NCI-H146 treated with DMSO at 0.1 percent for 48 hours (cell line): ENCODE results near the gene OSBP2.

Experiments used
- DNase-seq: peaks from one replicate; lab custom pipeline; 2025; ENCODE audit not compliant: unreplicated experiment; lab: John Stamatoyannopoulos, UW

Gene OSBP2

DNA sequence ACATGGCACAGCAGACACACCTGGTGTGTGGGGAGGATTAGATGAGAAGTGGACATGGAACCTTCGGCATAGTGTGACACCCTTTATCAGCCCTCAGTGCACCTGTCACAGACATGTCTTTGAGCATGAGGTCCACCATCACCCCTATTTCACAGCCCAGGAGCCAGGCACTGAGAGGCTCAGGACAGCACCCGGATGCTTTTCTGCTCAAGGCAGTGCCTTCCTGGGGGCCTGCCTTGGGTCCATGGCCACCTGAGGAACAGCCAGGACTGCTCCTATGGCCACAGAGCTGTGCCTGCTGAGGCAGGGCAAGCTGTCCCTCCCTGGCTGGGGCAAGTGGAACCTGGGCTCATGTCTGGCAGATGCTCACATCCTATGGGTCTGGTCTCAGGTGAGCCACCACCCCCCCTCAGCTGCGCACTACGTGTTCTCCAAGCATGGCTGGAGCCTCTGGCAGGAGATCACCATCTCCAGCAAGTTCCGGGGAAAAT lies 198.1 kb downstream of the OSBP2 start:
- DNase-seq: no peak

DNA sequence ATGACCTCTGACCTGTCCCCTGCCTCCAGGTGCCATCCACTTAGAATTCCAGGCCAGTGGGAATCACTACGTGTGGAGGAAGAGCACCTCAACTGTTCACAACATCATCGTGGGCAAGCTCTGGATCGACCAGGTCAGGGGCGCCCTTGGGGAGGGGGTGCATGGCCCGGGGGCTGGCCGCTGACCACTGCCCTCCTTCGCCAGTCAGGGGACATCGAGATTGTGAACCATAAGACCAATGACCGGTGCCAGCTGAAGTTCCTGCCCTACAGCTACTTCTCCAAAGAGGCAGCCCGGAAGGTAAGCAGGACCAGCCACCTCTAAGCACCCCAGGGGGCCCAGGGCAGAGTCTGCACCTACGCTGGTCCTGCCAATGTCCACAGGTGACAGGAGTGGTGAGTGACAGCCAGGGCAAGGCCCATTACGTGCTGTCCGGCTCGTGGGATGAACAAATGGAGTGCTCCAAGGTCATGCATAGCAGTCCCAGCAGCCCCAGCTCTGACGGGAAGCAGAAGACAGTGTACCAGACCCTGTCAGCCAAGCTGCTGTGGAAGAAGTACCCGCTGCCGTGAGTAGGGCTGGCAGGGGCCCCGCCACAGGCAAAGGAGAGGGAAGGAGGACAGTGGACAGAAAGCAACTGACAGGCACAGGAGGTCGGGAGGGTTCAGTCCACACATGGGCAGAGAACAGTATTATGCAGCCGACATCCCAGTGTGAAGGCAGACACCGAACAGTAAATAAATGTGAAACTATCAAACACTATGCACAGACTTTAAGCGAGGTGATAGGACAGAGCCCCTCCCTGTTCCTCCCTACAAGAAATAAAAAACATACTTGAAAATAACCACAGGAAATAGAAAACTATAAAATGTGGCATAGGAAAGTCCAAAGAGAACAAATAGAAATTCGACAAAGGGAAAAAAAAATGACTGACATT lies 199.0 kb downstream of the OSBP2 start:
- no peak for DNase-seq

DNA sequence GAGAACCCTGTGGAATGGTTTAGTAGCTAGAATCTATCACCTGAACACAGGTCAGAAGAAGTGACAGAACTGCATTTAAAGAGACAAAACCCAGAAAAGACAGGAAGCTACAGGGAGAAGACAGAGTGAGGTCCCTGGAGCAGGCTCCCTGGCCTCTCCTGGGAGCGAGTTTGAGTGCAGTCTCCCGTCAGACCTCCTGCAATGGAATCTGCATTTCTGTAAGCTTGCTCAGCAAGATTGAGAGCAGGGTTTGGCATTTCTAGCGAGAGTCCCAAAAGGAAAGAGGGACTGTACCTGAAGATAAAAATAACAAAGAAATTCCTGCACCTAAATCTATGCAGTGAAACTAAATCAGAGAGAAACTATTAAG lies 199.7 kb downstream of the OSBP2 start:
- DNase-seq: no peak

DNA sequence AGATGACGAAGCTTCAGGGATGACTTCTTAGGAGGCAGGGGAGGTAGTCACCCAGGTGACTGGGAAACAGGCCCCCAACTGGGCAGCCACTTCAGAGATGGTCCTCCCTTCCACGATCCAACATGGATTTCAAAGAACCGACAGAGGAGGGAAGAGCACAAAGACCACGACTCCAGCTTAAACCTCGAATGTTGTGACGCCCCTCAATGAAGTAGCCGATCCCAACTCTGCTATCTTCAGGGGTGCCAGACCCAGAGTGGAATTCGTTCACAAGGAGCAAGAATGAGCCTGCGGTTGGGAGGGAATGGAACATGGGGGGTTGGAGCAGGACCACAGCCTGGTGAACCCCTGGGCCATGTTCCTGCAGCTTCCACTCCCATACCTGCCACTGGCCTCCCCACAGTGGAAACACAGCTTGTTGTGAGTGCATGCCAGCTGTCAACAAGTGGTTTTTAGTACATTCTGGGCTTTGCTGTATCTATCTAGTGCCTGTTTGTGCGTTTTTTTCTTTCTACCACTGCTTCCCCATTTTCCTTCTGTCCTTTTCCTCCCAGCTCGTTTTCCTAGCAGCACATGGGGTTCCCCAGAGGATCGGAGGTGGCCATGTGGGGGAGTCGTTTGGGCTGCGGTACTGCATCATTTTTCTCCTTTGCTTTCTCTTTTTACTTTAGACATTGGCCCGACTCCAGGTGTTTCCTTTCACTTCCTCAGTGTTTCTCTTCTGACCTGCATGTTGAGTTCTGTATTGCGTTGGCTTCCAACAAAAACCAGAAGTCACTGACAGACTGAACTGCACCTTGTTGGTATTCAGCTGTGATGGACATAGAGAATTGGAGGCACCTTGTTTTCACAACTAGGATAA lies 208.1 kb downstream of the OSBP2 start:
- no peak for DNase-seq

DNA sequence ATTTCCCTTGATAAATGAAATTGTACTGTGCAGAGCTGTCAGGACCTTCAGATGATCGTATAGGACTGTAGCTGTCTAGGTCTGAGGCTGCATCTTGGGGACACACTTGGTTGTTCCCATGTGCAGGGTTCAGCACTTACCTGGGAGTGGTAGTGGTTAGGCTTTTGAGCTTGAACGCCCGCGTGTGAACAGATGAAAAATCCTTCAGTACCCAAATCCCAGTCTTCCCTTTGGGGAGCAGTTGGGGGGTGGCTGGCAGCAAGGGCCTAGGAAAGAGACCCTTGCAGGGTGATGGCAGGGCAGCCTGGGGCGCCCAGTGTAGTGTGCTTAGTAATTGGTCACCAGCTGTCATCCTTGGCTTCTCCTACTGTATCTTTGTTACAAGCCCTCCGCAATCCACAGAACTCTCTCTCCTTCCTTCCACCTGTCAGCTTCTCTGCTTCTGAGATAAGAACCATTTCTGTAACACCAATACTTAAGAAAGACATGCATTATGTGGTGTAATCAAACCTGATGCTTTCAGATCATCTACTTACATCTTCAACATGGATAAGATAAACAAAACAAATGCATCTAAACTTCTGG lies 209.3 kb downstream of the OSBP2 start:
- no peak for DNase-seq

DNA sequence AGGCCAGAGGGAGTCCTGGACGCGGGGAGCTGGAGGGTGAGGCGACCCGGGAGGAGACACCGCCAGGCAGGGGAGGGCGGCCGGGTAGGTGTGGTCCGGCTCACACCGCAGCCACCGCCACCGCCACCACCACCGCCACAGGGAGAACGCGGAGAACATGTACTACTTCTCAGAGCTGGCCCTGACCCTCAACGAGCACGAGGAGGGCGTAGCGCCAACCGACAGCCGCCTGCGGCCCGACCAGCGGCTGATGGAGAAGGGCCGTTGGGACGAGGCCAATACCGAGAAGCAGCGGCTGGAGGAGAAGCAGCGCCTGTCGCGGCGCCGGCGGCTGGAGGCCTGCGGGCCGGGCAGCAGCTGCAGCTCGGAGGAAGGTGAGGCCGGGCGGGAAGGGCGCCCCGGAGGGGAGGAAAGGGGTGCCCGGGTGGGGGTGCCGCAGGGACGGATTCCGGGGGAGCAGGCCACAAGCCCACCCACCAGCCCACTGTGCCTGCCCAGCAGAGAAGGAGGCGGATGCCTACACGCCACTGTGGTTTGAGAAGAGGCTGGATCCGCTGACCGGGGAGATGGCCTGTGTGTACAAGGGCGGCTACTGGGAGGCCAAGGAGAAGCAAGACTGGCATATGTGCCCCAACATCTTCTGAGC lies 211.1 kb downstream of the OSBP2 start:
- no peak for DNase-seq

DNA sequence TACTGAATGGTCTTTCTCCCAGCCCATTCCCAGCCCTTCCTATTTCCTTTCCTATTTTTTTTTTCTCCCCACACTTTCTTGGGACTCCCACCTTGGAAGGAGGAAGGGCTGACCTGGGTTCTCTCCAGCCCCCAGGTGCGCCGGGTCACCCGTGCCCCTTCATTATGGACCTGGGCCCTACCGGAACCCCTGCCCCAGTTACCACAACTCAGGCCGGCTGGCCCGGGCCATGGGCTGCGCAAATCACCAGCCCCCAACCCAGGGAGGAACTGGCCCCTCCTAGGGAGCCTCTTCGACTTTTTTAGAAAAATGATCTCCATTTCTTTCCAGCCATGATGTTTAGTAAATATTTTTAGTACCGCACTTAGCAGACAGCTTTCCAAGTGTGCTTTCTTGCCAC lies 211.7 kb downstream of the OSBP2 start:
- DNase-seq: no peak

DNA sequence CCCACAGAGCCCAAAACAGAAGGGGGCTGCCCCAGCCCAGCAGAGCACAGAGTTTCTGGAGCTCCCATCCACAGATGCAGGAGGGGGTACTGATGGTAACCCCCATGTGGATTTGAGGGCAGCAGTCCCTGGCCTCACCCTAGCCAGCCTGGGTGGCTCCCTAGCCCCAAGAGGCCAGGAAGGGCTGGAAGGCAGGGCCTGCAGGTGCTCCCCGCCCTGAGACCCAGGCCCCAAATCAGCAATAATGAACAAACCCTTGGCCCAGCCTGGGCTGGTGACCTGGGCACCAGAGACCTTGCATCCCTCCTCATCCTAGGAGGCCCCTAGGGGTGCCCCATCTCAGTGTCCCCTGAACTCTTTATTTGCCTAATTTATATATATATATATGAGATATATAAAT lies 212.3 kb downstream of the OSBP2 start:
- no peak for DNase-seq

DNA sequence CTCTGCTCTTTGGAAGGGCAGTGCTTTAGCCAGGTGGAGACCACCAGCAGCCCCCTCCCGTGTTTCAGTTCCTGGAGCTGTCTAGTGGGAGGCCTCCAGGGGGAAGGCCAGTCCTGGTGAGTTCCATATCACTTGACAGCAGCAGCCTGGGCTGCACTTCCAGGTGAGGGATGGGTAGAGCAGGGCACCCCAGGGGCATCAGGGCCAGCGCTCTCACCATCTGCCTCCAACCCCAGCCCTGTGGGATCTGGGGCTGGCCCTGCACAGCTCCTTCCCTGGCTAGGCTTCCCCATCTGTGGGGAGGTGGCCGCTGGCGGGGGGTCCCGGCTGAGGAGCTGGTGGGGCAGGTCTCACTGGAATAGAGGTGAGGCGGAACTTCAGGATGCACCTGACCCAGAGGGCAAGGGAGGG lies 213.4 kb downstream of the OSBP2 start:
- DNase-seq: no peak

DNA sequence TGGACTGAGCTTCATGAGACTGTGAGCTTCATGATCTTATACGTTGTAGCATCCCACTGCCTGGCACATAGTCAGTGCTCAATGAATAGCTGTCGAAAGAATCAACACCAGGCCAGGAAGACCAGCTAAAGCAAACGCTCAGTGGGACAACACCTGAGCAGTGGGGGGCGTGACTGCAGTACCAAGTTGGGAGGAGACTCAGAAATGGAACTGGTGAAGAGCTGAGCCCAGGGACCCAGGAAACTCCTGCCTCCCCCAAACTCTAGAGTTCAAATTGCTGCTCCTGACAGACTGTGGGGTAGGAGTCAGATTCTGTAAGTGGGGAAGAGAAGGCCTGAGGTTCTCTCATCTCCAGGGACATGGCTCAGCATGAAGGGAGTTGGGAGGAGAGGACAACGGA lies 214.6 kb downstream of the OSBP2 start:
- no peak for DNase-seq

DNA sequence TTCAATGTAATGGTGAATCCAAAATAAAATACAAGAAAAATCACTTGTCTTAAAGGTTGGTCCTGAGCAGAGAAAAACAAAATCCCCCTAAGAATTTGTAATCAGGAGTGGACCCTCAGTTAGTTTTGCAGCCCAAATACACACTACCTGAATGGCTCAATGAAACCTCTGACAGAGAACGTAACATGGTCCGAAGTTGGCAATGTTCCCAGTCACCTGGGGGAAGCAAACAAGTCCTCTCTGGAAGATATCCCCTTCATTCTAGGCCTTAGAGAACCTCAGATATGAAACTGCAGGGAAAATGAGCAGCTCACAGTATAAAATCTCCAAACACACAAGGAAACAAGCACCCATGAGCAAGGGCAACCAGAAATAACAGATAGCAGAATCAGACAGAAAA lies 215.7 kb downstream of the OSBP2 start:
- DNase-seq: no peak

DNA sequence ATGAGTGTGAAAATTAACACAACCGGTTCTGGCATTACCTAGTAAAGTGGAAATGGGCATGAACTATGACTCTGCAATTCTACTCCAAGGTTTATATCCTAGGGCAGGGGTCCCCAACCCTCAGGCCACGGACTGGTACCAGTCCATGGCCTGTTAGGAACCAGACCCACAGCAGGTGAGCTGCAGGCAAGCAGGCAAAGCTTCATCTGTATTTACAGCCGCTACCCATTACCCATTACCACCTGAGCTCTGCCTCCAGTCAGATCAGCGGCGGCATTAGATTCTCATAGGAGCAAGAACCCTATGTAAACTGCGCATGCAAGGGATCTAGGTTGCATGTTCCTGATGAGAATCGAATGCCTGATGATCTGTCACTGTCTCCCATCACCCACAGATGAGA lies 224.1 kb downstream of the OSBP2 start:
- DNase-seq: no peak

DNA sequence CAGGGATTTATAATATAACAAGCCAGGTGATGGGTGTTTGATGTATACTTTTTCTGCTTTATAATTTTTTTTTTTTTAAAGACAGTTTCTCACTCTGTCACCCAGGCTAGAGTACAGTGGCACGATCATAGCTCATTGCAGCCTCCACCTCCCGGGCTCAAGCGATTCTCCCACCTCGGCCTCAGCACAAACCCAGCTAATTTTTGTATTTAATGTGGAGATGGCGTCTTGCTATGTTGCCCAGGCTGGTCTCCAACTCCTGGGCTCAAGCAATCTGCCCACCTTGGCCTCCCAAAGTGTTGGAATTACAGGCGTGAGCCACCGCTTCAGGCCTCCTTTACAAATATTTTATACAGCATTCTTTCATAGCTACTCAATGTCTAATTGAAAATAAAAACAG lies 225.3 kb downstream of the OSBP2 start:
- DNase-seq: no peak

DNA sequence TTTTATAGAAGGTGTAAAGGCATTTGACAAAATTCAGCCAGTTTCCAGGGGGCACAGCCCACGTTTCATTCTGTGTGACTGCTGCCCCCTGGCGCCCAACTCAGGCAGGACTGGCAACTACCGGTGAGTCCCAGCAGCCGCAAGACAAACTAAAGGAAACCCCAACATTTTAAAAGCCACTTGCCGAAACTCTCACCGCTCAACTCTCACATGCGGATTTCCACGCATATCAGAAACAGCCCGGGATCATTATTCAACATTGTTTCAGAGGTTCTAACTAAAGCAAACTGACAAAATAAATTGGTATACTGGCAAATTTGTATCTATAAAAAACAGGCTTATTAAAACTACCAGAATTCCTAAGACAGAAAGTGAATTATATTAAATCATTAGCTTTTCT lies 225.7 kb downstream of the OSBP2 start:
- no peak for DNase-seq

DNA sequence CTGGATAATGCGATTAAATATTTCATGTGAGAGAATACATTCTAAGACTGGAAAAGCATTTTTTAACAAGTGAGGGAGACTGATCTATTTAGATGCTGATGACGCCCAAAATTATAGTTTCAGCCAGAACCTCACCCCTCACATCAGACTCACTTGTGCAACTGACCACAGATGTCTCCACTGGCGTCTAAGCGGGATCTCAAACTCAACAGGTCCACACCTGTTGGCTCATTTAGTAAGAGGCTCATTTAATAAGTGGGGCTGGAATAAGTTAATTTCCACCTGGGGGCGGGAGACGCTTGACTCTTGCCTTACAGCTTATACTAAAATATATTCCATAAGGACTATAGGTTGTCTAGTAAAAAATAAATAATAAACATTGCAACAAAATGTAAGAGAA lies 226.4 kb downstream of the OSBP2 start:
- no peak for DNase-seq

DNA sequence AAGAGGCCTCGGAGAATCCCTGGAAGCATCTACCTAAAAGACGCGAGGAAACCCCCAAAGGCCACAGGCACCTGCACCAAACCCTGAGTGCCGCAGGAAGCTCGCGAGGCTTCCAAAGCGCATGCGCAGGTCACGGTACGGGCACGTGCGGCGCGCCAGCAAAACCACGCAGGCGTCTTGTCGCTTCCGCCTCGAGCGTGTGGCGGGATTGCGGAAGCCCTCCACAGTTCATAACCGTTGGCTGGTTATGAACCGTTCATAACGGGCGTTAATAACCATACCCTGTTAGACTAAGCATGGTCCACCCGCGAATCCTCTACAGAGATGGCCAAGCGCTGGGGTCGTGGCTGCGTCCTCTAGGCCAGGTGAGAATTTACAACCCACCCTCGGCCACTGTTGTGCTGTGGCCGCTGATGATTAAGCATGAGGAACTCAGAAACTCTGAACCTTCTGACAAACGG lies 227.5 kb downstream of the OSBP2 start:
- DNase-seq: no peak

DNA sequence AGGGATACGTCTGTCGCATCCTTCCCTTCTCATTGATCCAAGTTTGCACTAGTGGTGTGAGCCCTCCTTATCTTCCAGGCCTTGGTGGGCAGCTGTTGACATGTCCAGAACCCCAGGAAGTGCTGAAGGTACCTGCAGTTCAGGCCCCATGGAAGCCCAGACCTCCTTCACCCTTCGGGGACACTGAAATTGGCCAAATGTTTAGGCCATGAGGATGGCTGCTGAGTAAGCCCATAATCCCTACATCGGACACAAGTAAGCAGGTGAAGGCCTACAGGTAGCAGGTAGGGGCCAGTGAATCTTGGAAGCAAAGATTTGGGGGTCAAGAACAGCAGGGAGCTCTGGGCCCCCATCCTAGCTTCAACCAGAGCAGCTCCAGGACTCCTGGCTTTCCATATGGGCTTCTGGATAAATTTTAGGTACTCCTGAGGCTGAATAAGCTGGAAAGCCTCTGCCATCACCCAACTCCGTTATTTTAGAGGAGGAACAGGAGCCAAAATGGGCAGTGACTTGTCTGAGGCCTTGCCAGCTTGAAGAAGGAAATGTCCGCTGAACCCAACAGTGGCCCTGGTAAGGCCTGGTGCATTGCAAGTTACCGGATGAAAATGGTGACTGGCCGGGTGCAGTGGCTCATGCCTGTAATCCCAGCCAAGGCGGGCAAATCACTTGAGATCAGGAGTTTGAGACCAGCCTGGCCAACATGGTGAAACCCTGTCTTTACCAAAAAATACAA lies 228.7 kb downstream of the OSBP2 start:
- DNase-seq: no peak

DNA sequence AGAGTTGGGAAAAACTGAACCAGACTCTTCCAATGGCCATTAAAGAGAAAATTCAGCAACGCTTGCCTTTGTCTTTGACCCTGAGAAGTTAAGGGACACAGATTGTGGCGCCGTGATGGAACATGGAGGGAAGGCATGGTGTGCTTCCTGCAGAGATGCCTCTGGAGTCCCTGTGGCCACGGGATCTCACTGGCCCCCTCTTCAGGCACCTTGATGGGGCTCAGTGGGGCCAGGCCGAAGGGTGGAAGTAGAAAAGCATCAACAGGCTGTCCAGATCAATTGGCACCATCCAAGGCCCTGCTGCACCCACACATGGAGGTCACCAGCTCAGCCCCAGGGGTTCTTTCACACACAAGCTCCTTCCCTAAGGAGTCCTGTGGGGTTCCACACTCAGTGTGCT lies 231.0 kb downstream of the OSBP2 start:
- DNase-seq: no peak

DNA sequence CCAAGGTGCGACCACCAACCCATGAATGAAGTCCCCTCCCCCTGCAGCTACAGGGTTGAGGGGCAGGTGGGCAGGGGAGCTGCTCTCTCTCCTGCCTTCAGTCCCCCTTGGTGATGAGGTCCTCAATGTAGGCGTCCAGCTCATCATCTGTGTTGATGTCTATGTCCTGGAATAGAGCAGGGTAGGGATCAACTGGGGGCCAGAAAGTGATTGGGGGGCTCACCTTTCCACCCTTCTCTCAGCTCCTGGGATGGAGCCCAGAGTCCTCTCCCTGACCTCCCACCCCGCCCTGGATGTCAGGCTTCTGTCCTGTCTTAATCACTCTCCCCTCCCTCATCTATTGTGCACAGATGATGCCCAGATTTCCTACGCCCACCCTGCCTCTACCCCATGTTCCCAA lies 232.0 kb downstream of the OSBP2 start:
- DNase-seq: no peak

DNA sequence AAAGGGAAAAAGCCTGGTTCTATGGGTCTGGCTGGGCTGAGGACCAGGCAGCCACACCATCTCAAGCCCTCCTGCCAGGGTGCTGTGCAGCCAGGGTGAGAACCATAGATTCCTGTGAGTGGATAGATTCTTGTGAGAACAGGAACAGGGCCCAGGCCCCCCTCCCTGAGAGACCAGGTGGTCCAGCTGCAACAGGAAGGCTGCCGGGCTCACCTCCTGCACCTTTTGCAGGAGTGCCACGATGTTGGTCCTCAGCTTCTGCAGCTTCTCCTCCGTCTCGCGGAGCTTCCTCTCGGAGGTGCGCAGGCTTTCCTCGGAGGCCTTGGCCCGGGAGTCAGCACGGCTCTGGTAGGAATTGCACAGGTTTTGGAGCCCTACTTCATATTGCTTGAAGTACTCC lies 233.1 kb downstream of the OSBP2 start:
- no peak for DNase-seq
